ENCODE results near the gene PHKB.

The PHKB gene

GRCh38 chr16:47697826-47698225 is 236.7 kb downstream of the PHKB start:
- no peak for FAIRE-seq

DNA sequence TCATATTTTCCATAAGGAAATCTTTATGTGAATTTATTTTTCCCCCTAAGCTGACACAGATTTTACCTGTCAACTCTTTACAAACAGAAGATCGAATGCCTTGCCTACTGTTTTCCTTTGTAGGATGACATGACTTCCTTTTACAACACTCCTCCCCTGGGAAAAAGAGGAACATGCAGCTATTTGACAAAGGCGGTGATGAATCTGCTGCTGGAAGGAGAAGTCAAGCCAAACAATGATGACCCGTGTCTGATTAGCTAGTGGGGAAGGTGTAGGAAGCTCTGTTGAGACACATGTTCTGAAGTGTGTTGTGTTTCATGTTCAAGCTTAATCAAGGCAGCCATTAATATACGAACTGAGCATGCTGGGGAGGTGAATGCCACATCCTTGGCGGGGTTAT is 238.0 kb downstream of the PHKB start:
- no peak for FAIRE-seq

DNA sequence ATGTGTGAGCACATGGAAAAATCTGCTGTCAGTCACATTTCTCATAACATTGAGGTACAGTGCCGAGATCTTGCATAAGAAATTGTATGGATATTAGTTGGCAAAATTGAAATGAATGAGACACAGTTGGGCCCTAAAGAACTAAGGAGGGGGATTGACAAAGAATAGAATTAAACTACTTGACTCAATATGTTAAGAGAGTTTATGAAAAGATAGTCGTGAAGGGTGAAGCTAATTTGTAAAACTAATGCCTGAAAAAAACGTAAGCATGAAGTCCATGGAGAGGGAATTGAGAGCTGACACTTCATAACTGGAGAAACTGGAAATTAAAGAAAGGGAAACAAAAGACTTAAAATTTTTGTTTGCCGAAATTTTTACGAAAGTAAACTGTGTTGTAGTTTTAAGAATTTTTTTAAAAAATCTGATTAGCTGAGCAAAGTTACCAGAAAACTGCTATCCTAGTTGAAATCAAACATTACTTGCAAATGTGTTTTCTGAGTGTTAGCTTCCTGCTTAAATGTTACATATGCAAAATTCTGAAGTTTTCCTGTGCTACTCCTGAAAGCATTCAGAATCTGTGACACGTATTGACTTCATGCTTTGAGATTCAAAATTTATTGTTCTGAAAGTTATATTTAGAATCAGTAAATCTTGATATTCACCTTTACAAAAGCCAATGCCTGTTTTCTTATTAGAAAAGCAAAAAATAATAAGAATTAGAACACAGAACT is 239.9 kb downstream of the PHKB start:
- no peak for FAIRE-seq

DNA sequence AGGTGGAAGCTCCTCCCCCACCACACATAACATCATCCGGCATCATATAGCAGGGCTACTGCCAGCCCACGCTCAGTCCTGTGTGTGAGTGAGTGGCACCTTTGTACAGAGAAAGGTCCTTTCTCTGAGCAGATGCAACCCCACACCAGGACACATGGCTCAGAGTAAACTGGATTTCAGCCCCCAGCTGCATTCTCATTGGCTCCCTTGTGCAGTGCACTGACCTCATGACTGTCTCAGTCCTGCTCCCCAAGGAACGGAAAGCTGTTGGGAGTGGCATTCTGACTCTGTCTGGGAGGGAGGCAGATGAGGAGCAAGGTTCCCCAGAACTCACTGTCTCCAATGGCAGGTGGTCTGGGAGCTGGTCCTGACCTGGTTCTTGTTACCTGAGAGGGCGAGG is 244.1 kb downstream of the PHKB start:
- FAIRE-seq: no peak

- FAIRE-seq: no peak
Observed at GRCh38 chr16:47711809-47712208, 250.7 kb downstream of the PHKB start.

GRCh38 chr16:47712276-47713224 is 251.4 kb downstream of the PHKB start:
- no peak for FAIRE-seq

- no peak for FAIRE-seq
Observed at GRCh38 chr16:47713225-47713595, 252.1 kb downstream of the PHKB start.

DNA sequence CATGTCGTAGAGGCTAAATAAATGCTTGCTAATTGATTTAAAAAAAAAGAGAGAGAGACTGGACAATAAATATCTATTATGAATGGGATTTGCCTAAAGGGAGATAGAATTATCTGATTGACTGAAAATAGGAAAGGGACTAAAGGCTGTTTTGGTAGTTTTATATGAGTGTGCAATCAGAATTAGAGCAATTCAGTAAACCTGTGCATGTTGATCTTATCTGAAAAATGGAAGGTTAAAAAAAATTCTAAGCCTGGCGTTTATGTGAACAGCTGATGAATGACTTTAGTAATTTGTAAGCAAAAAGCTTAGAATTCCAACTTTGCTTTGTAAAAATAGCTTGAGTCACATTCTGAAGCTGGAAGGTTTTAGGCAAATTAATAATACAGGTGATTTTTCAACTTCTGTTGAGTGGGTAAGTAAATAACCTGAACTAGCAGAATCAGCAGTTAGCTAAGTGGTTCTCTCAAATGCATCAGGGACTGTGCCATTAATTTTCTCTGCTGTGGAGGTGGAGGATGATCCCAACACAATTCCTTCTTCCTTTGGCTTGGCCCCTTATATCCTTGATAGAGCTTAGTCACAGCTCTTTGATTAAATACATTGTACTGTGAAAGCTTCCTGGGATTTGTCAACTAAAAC is 254.4 kb downstream of the PHKB start:
- no peak for FAIRE-seq

DNA sequence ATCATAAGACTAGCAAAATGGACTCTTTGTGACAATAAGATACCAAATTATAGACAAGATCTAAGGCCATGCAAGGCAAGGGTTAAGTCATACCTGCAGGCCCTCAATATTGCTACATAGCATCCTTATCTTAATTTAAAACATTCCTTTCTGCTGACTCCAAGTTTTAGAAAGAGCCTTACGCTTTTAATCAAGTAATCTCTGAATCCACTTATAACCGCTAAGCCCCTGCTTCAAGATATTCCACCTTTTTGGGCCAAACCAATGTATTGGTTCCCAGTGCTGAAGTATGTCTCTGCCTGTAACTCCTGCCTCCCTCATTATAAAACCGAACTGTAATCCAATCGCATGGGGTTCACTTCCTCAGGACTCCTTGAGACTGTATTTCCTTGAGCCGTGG is 255.4 kb downstream of the PHKB start:
- FAIRE-seq: no peak

DNA sequence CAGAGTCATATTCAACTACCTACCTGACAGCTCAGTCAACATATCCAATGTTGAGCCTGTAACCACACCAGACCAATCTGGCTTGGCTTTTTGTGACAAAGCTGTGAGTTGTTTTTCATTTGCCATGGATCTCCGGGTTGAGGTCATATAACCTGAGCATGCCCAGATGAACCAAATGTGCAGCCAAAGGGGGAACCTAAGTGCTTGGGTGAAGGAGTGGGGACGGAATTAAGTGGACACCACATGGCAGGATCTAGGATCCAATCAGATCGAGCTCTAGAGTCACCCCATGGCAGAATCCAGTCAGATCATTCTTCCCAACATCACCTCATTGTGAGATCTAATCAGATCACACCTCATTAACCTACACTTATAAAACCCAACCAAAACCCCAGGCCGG is 258.6 kb downstream of the PHKB start:
- no peak for FAIRE-seq

DNA sequence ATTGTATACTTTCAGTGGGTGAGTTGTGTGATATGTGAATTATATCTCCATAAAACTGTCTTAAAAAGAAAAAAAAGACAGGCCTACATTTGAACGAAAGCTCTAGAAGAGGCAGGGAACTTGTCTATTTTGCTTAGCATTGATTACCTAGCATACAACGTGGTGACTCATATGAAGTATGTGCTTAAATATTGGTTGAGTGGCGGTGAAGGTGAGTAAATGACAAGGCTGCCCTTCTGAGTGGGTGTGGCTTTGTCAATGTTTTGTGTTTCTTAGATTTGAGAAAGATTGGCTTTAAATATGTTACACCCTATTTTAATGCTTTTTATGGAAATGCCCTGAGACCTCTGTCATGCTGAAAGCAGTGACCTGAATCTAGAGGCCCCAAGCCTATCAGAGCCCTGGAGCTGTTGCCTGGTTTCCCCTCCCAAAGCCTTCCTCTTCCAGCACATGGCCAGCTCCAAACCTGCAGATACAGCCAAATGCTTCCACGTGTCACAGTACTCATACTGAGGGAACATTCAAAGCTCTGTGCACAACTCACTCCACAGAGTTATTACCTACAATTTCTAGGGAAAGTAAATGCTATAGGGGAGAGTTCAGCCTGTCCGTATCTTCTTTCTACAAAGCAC is 260.0 kb downstream of the PHKB start:
- no peak for FAIRE-seq

GRCh38 chr16:47722046-47722445 is 260.9 kb downstream of the PHKB start:
- FAIRE-seq: no peak

DNA sequence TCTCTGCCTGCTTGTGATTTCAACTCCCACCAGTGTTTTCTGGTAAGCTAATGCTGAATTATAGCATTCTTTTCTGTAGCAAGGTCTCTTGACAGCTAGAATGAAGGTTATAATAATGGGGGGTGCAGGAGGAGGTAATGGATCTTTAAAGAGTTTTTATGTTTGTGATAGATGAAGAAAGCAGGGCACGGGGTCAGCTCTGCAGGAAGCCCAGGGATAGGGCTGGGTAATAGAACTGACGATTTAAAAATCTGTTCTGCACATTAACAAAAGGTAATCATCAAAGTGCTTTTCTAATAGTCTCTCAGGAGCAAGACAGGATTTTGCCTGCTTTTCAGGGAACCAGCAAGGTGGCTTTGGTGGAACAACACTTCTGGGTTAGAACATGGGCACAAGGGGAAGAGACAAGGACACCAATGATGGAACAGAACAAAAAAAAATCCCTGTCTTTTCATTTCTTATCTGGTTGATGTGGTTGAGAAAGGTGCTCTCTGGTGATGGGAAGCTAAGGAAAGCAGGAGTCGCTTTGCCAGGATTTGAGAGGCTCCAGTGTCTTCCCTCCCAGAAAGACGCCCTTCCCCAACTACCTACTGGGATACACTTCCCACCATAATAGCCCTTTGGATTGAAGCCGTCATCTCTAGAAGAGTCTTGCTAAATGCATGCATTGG is 263.1 kb downstream of the PHKB start:
- no peak for FAIRE-seq

GRCh38 chr16:47725188-47725695 is 264.1 kb downstream of the PHKB start:
- no peak for FAIRE-seq

- FAIRE-seq: no peak
Observed at GRCh38 chr16:47726031-47726675, 265.0 kb downstream of the PHKB start.

- FAIRE-seq: no peak
Observed at GRCh38 chr16:47727131-47727530, 266.0 kb downstream of the PHKB start.

GRCh38 chr16:47728205-47728604 is 267.1 kb downstream of the PHKB start:
- FAIRE-seq: no peak

- FAIRE-seq: no peak
Observed at GRCh38 chr16:47729701-47730100, 268.6 kb downstream of the PHKB start.

- FAIRE-seq: no peak
Observed at GRCh38 chr16:47731252-47731651, 270.1 kb downstream of the PHKB start.

GRCh38 chr16:47732122-47732521 is 271.0 kb downstream of the PHKB start:
- no peak for FAIRE-seq

DNA sequence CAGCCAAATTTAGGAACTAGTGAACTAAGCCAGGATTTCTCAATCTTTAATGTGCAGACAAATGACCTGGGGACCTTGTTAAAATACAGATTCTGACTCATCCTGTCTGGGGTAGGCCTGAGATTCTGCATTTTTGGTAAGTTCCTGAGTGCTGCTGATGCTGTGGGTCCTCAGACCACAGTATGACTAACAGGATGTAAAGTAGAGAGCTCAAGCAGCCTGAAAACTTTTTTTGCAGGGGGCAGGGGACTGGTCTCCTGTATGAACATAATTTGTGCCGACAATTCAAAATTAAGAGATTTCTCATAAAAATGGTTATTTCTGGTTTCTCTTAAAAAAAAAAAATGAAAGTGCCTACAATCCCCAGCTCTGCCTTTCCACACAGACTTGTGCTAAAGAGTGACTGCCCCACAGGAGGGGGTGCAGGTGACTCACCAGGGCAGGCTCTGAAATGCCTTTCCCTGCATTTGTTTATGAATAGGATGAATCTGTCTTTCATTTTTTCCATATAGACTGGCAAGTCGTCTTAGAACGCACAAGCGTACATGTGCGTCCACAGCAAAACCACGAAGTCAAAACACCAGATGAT is 271.5 kb downstream of the PHKB start:
- no peak for FAIRE-seq

Data from colon (tissue), 2 donors.